ENCODE data around the gene CDH5. TPM values are rescaled to one million over a fixed set of nuclear protein-coding genes. Genes with fewer than 3 reads are reported as not detected.

CDH5 gene
- total and polyA plus RNA-seq, 8 donors = 3.4 to 10.2 (median 5.4) TPM

DNA sequence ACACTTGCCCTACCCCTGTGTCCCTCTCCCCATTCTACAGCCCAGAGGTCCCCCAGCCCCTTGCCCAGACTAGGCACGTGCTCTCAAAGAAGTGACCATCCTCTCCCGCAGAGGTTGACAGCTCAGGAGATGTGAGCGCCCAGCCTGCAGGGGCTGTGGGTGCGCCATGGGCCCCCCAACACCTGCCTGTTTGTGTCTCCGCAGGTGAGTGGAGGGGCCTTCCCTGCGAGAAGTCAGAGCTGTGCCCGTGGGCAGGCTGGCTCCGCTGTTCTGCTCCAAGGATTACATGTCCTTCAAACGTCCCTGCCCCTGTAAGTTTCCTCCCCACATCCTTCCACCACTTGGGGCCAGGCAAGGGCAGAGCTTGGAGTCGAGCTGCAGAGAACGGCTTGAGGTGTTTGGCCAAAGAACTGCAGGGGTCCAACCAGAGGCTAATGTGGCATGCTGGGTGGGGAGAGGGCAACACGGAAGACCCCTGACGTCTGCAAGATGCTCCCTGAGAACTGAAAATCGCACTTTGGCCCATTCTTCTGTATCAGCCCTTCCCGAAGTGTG lies 71.0 kb downstream of the CDH5 start:
- TF ChIP-seq, protein P1, sequence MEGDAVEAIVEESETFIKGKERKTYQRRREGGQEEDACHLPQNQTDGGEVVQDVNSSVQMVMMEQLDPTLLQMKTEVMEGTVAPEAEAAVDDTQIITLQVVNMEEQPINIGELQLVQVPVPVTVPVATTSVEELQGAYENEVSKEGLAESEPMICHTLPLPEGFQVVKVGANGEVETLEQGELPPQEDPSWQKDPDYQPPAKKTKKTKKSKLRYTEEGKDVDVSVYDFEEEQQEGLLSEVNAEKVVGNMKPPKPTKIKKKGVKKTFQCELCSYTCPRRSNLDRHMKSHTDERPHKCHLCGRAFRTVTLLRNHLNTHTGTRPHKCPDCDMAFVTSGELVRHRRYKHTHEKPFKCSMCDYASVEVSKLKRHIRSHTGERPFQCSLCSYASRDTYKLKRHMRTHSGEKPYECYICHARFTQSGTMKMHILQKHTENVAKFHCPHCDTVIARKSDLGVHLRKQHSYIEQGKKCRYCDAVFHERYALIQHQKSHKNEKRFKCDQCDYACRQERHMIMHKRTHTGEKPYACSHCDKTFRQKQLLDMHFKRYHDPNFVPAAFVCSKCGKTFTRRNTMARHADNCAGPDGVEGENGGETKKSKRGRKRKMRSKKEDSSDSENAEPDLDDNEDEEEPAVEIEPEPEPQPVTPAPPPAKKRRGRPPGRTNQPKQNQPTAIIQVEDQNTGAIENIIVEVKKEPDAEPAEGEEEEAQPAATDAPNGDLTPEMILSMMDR (IDR thresholded peaks at IDR 0.05) = no peak
- no peak overlapping the region for H3K27ac ChIP-seq
- H3K9me3 ChIP-seq = no peaks in the 10 kb centered on the region
- H3K4me3 ChIP-seq = no peak overlapping the region
- no peaks in the 10 kb centered on the region for H3K27me3 ChIP-seq
- 58 to 73% methylated on average over 15 of the region's 15 CpGs for WGBS, 2 donors
- ATAC-seq (no peak), FAIRE-seq (no peak), DNase-seq (no peak)
- H3K4me1 ChIP-seq = no peaks in the 10 kb centered on the region
- intact Hi-C loops (cut with DNase I) = no loop called here
- H3K36me3 ChIP-seq = no peaks in the 10 kb centered on the region

DNA sequence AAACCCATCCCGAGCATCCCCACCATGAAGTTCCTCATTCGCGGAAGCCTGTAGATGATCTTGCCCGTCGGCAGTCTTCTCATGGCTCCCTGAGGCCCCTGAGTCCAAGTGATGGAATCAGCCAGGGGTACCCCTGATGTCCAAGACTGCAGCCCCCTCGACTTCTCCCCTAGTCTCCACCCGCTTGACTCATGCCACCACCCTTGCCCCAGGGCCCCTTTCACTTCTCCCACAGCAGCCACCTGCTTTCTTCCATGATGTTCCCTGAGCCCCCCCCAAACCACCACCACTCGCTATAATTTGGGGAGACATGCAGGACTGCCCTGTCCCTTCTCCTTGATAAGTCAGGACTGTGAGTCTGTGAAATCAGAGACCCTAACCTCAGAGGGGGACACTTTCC lies 72.0 kb downstream of the CDH5 start:
- no peaks in the 10 kb centered on the region for H3K36me3 ChIP-seq
- TF ChIP-seq, protein P1 (IDR thresholded peaks at IDR 0.05) = no peak
- H3K27me3 ChIP-seq = no peaks in the 10 kb centered on the region
- FAIRE-seq (no peak), DNase-seq (no peak), ATAC-seq (no peak)
- H3K27ac ChIP-seq = no peak overlapping the region
- intact Hi-C loops (cut with DNase I) = no loop called here
- WGBS, 2 donors = 73 to 75% methylated on average over 8 of the region's 8 CpGs
- H3K4me1 ChIP-seq = no peaks in the 10 kb centered on the region
- no peak overlapping the region for H3K4me3 ChIP-seq
- H3K9me3 ChIP-seq = no peaks in the 10 kb centered on the region

DNA sequence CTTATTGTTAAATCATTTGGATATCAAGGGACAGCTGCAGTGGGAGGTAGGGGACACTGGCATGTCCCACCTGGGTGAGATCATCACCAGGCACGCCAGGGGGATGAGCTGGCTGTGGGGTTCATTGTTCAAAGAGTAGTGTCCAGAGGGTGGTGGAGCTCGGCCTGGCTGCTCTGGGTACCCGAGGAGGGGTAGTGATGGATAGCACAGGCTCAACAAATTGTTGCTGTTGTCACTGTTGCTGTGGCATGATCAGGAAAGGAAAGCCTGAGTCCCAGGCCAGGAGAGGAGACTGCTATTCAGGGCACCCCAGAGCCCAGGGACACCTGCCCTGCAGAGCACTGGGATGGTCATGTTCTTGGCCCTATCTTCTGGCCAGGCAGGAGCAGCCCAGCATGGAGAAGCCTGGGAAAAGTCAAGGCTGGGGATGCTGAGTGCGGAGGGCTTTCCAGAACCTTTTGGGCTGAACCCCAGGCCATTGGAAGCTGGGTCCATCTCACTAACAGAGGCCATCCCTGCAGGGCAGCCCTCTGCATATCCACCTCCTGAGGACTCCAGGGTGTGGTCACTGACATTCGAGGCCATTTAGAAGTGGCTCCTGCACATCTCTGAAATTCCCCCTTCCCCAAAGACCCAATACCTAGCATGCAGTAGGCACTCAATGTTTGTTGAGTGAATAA lies 72.7 kb downstream of the CDH5 start:
- 50 to 55% methylated on average over 5 of the region's 5 CpGs for WGBS, 2 donors
- DNase-seq (no peak), FAIRE-seq (no peak)

DNA sequence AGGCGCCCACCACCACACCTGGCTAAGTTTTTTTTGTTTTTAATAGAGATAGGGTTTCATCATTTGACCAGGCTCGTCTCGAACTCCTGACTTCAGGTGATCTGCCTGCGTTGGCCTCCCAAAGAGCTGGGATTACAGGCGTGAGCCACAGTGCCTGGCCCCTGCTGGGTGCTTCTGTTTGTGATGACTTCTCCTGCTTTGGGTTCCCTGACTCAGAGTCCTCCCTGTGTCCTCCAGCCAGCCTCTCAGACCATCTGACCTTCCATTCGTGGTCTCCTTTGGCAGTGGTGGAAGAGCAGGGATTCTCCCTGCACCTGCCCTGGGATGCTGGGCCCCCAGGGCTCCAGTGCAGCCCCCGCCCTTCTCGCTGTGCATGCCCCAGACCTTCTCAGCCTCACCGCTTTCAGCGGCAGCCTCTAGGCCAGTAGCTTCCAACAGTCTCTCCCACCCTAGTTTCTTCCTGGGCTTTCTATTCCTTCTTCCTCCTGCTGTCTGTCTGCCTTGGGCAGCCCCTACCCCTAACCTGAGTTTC lies 73.8 kb downstream of the CDH5 start:
- Histone ChIP-seq H3K4me1 (no peaks in the 10 kb centered on the region), H3K4me3 (no peak overlapping the region), H3K27me3 (no peaks in the 10 kb centered on the region), H3K9me3 (no peaks in the 10 kb centered on the region), H3K27ac (no peak overlapping the region), H3K36me3 (no peaks in the 10 kb centered on the region)
- WGBS, 2 donors = 71 to 80% methylated on average over 10 of the region's 10 CpGs
- DNase-seq (no peak), ATAC-seq (no peak), FAIRE-seq (no peak)
- intact Hi-C loops (cut with DNase I) = no loop called here
- TF ChIP-seq, protein P1 (IDR thresholded peaks at IDR 0.05) = no peak

More for the DNA sequence above, 72.7 kb downstream of the CDH5 start:
- Histone ChIP-seq H3K4me3 (no peak overlapping the region), H3K36me3 (no peaks in the 10 kb centered on the region), H3K27ac (no peak overlapping the region), H3K27me3 (no peaks in the 10 kb centered on the region), H3K4me1 (no peaks in the 10 kb centered on the region), H3K9me3 (no peaks in the 10 kb centered on the region)
- intact Hi-C loops (cut with DNase I) = no loop called here
- ATAC-seq = no peak
- TF ChIP-seq, protein P1 (IDR thresholded peaks at IDR 0.05) = no peak

DNA sequence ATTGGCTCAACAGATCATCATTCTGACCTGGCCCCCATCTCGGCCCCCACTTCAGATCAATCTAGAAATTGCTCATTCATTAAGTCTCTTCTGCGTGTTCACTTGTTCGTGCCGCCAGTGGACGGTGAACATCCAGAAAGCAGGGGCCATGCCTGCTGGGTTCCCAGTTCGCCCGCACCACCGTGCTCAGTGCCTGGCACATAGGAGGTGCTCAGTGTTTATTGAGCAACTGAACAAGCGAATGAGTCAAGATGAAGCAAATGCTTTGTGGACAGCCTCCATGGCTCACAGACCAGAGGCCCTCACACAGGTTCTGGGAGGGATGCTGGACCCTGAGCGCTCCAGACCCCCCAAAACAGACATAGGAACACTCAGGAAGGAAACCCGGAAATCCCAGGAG lies 74.5 kb downstream of the CDH5 start:
- ATAC-seq = no peak
- Histone ChIP-seq H3K9me3 (no peaks in the 10 kb centered on the region), H3K4me1 (no peaks in the 10 kb centered on the region), H3K36me3 (no peaks in the 10 kb centered on the region), H3K27ac (no peak overlapping the region), H3K27me3 (no peaks in the 10 kb centered on the region), H3K4me3 (no peak overlapping the region)
- no peak for FAIRE-seq
- 76 to 85% methylated on average over 11 of the region's 11 CpGs for WGBS, 2 donors
- intact Hi-C loops (cut with DNase I) = no loop called here
- TF ChIP-seq, protein P1 (IDR thresholded peaks at IDR 0.05) = no peak
- DNase-seq = no peak
